ENCODE results near the gene TRAK1.

Gene TRAK1

GRCh38 chr3:42269647-42270046, 178.5 kb downstream of the TRAK1 start:
- Histone ChIP-seq H3K27me3 (peaks cover 12 to 13% (median 13%) of the 10 kb centered on the region in 11 experiments), H3K4me3 (no peak overlapping the region), H3K9me3 (replicated peaks in 1 of 11) (peaks cover 20 to 38% (median 30%) of the 10 kb centered on the region in 11 experiments), H3K4me1 (0 out of 20 replicates have a peak, but pooled peaks cover 0 to 8% (median 0%) of the 10 kb centered on the region in 10 experiments), H3K36me3 (no peaks in the 10 kb centered on the region), H3K9ac (no peak overlapping the region), H4K20me1 (no peaks in the 10 kb centered on the region), H3K27ac (no peak overlapping the region), H3K4me2 (no peak overlapping the region)
- TF ChIP-seq Cebpa-rat (IDR thresholded peaks at IDR 0.05): no peak

GRCh38 chr3:42270561-42270960, 179.4 kb downstream of the TRAK1 start:
- no peak for TF ChIP-seq Cebpa-rat (IDR thresholded peaks at IDR 0.05)
- H3K4me1 ChIP-seq: 0 out of 20 replicates have a peak, but pooled peaks cover 0 to 8% (median 0%) of the 10 kb centered on the region in 10 experiments
- H3K4me2 ChIP-seq: no peak overlapping the region
- H3K9ac ChIP-seq: no peak overlapping the region
- peaks cover 11 to 29% (median 21%) of the 10 kb centered on the region in 11 experiments for H3K9me3 ChIP-seq (replicated peaks in 1 of 11)
- H3K27ac ChIP-seq: no peak overlapping the region
- H3K4me3 ChIP-seq: no peak overlapping the region
- H3K27me3 ChIP-seq: peaks cover 3 to 4% (median 4%) of the 10 kb centered on the region in 11 experiments; a peak in 21 of 22 replicates
- no peaks in the 10 kb centered on the region for H4K20me1 ChIP-seq
- no peaks in the 10 kb centered on the region for H3K36me3 ChIP-seq

GRCh38 chr3:42271786-42272185, 180.6 kb downstream of the TRAK1 start:
- H3K4me2 ChIP-seq: no peak overlapping the region
- no peaks in the 10 kb centered on the region for H3K36me3 ChIP-seq
- H3K9ac ChIP-seq: no peak overlapping the region
- H3K4me1 ChIP-seq: 0 out of 20 replicates have a peak, but pooled peaks cover 0 to 8% (median 0%) of the 10 kb centered on the region in 10 experiments
- no peaks in the 10 kb centered on the region for H3K27me3 ChIP-seq
- no peaks in the 10 kb centered on the region for H4K20me1 ChIP-seq
- no peak for TF ChIP-seq Cebpa-rat (IDR thresholded peaks at IDR 0.05)
- H3K9me3 ChIP-seq (replicated peaks in 1 of 11): peaks cover 8 to 25% (median 17%) of the 10 kb centered on the region in 11 experiments; a peak in 18 of 22 replicates
- no peak overlapping the region for H3K4me3 ChIP-seq
- no peak overlapping the region for H3K27ac ChIP-seq

GRCh38 chr3:42273361-42273760, 182.2 kb downstream of the TRAK1 start:
- H3K27ac ChIP-seq: no peak overlapping the region
- H3K9ac ChIP-seq: no peak overlapping the region
- peak overlapping the region in 2 of 11 experiments; percentile 12 to 29; a peak in 2 of 22 replicates for H3K4me2 ChIP-seq
- H3K9me3 ChIP-seq (replicated peaks in 1 of 11): peaks cover 8 to 25% (median 17%) of the 10 kb centered on the region in 11 experiments; a peak in 18 of 22 replicates
- 0 out of 20 replicates have a peak, but pooled peaks cover 0 to 8% (median 0%) of the 10 kb centered on the region in 10 experiments for H3K4me1 ChIP-seq
- no peaks in the 10 kb centered on the region for H4K20me1 ChIP-seq
- H3K27me3 ChIP-seq: no peaks in the 10 kb centered on the region
- H3K36me3 ChIP-seq: no peaks in the 10 kb centered on the region
- no peak overlapping the region for H3K4me3 ChIP-seq
- TF ChIP-seq Cebpa-rat (IDR thresholded peaks at IDR 0.05): no peak

GRCh38 chr3:42274266-42274665, 183.1 kb downstream of the TRAK1 start:
- no peak overlapping the region for H3K4me2 ChIP-seq
- no peak for TF ChIP-seq Cebpa-rat (IDR thresholded peaks at IDR 0.05)
- no peak overlapping the region for H3K27ac ChIP-seq

GRCh38 chr3:42275217-42275616, 184.1 kb downstream of the TRAK1 start:
- Histone ChIP-seq H3K9ac (no peak overlapping the region), H4K20me1 (no peaks in the 10 kb centered on the region), H3K9me3 (replicated peaks in 1 of 11) (peaks cover 26 to 43% (median 33%) of the 10 kb centered on the region in 11 experiments), H3K4me1 (0 out of 20 replicates have a peak, but pooled peaks cover 0 to 8% (median 0%) of the 10 kb centered on the region in 10 experiments), H3K27me3 (no peaks in the 10 kb centered on the region), H3K4me3 (no peak overlapping the region), H3K4me2 (no peak overlapping the region), H3K27ac (no peak overlapping the region), H3K36me3 (no peaks in the 10 kb centered on the region; a peak in 1 of 22 replicates)
- no peak for TF ChIP-seq Cebpa-rat (IDR thresholded peaks at IDR 0.05)

More at GRCh38 chr3:42274266-42274665, 183.1 kb downstream of the TRAK1 start:
- no peaks in the 10 kb centered on the region for H3K36me3 ChIP-seq
- H3K9me3 ChIP-seq (replicated peaks in 1 of 11): peaks cover 16 to 33% (median 24%) of the 10 kb centered on the region in 11 experiments
- H4K20me1 ChIP-seq: no peaks in the 10 kb centered on the region
- H3K9ac ChIP-seq: no peak overlapping the region
- no peak overlapping the region for H3K4me3 ChIP-seq
- H3K27me3 ChIP-seq: no peaks in the 10 kb centered on the region
- H3K4me1 ChIP-seq: 0 out of 20 replicates have a peak, but pooled peaks cover 0 to 8% (median 0%) of the 10 kb centered on the region in 10 experiments

Data from BLaER1 treated with 17β-estradiol and CSF1 and Interleukin-3, amounts not matched to agents 10 nM and 100 nM (cell line).